H1 (cell line): ENCODE results near the gene NKAIN1.

Source experiments
- CTCF ChIP-seq, 3 experiments: IDR thresholded peaks; 1 replicate in 2 of 3; 2 replicates in 1 of 3; pipeline versions ENCODE4 v1.5.1 to v1.6.1; 2011; ENCODE audit warnings: low read length in 3 of 3, mild to moderate bottlenecking in 3 of 3, inconsistent platforms in 2 of 3, low read depth in 1 of 3, moderate library complexity in 1 of 3; ENCODE audit not compliant: insufficient read depth in 1 of 3; ENCODE audit errors: control extremely low read depth in 1 of 3
- EGR1 ChIP-seq: IDR thresholded peaks from 2 replicates; pipeline ENCODE4 v1.6.1; 2011; ENCODE audit warnings: low read depth, low read length, borderline replicate concordance
- EZH2 ChIP-seq: fragments of 200-600 bp; sonication (generic); IDR thresholded peaks from 2 replicates; pipeline ENCODE4 v1.7.1; 2012; ENCODE audit warnings: low read depth, mild to moderate bottlenecking, moderate library complexity, low read length, inconsistent platforms; ENCODE audit not compliant: severe bottlenecking
- FOSL1 ChIP-seq: IDR thresholded peaks from 2 replicates; pipeline ENCODE4 v1.6.1; 2011; ENCODE audit warnings: mild to moderate bottlenecking, low read depth, low read length, moderate library complexity; ENCODE audit not compliant: insufficient read depth
- GABPA ChIP-seq: IDR thresholded peaks from 2 replicates; pipeline ENCODE4 v1.6.1; 2011; ENCODE audit warnings: mild to moderate bottlenecking, low read length, moderate library complexity, borderline replicate concordance; ENCODE audit not compliant: insufficient read depth
- KDM1A ChIP-seq: fragments of 200-600, 300-600 bp; sonication (generic); IDR thresholded peaks from 2 replicates; pipeline ENCODE4 v1.7.1; 2016; ENCODE audit warnings: mild to moderate bottlenecking, low read length, borderline replicate concordance
- MAX ChIP-seq: IDR thresholded peaks from 2 replicates; pipeline ENCODE4 v1.6.1; 2012; ENCODE audit warnings: inconsistent platforms
- PHF8 ChIP-seq: fragments of 200-600 bp; sonication (generic); conservative IDR thresholded peaks from 2 replicates; pipeline ENCODE4 v1.7.1; 2012; ENCODE audit warnings: low read depth, mild to moderate bottlenecking, inconsistent platforms, low read length, moderate library complexity
- POLR2A ChIP-seq, 2 experiments: IDR thresholded peaks; 1 replicate in 1 of 2; 2 replicates in 1 of 2; pipeline ENCODE4 v1.6.1; 2011; ENCODE audit warnings: low read depth in 2 of 2, low read length in 2 of 2, mild to moderate bottlenecking in 2 of 2; ENCODE audit errors: control extremely low read depth in 1 of 2
- SP2 ChIP-seq: IDR thresholded peaks from 2 replicates; pipeline ENCODE4 v1.6.1; 2012; ENCODE audit warnings: mild to moderate bottlenecking, low read length, inconsistent platforms
- SRF ChIP-seq: IDR thresholded peaks from 2 replicates; pipeline ENCODE4 v1.6.1; 2011; ENCODE audit warnings: mild to moderate bottlenecking, low read depth, low read length, moderate library complexity
- ZNF274 ChIP-seq: IDR thresholded peaks from 2 replicates; pipeline ENCODE4 v1.7.0; 2012; ENCODE audit warnings: low read length, borderline replicate concordance; ENCODE audit errors: extremely low read depth
- TF ChIP-seq, protein P1 (sequence below): IDR thresholded peaks from 2 replicates; pipeline ENCODE4 v1.6.1; 2011; ENCODE audit warnings: low read length, improper control_type of control experiment

DNA sequence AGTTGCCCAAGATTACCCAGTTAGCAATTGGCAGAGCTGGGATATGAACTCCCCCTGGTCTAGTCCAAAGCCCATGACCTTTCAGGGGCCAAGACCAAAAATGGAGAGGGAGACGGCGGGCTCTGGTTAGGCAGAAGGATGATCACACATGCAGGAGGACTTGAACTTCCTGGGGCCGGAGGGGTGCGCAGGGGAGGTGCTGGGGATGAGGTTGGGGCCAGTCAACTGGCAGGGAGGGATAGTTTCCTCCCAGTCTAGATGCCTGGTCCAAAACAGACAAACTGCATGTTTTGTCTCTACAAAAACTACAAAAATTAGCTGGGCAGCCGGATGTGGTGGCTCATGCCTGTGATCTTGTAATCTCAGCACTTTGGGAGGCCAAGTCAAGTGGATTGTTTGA, 78.1 kb downstream of the NKAIN1 start:
- TF ChIP-seq CTCF (IDR thresholded peaks at IDR 0.05; ENCODE audit: control extremely low read depth in 1 of 3, insufficient read depth in 1 of 3, low read depth in 1 of 3, low read length in 3 of 3) (no peak), SRF (no peak), MAX (no peak), EGR1 (no peak), EZH2 (no peak), FOSL1 (no peak), GABPA (no peak), PHF8 (no peak), SP2 (no peak), ZNF274 (no peak), KDM1A (no peak), POLR2A (IDR thresholded peaks at IDR 0.05; ENCODE audit: control extremely low read depth in 1 of 2, low read depth in 2 of 2, low read length in 2 of 2) (no peak)
- TF ChIP-seq, protein P1, sequence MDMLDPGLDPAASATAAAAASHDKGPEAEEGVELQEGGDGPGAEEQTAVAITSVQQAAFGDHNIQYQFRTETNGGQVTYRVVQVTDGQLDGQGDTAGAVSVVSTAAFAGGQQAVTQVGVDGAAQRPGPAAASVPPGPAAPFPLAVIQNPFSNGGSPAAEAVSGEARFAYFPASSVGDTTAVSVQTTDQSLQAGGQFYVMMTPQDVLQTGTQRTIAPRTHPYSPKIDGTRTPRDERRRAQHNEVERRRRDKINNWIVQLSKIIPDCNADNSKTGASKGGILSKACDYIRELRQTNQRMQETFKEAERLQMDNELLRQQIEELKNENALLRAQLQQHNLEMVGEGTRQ = no peak
